ENCODE measurements around the gene RB1. TPM values are rescaled to one million over a fixed set of nuclear protein-coding genes. Genes with fewer than 3 reads are reported as not detected.
A peak's percentile ranks its signal among the peaks of the same experiment; 100 is the strongest.

RB1 gene
- total and polyA plus RNA-seq, 2 experiments from 2014 or later = 19.5 to 22.3 TPM

DNA sequence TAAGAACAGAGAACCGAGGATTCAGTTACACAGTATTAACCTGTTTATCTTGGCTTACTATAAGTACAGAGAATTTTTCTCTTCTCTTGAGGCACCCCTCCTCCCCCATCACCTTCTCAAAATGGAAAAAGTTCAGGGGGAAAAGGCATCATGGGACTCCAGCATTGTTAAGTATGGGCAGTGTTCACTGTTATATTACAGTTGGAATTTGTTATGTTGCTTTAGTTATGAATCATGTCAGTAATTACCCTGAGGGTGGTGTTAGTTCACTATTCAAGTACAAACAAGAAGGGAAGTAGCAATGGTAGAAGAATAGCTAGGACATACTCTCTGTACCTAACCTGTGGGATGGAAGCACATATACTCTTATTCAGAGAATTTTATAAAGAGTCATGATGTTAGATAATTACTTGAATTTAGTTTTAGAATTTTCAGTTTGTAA lies 97.3 kb downstream of the RB1 start:
- Histone ChIP-seq H3K27me3 (ENCODE audit: insufficient read depth) (no peaks in the 10 kb centered on the region), H3K27ac (ENCODE audit: low read depth) (no peak overlapping the region), H3F3A (replicated peaks; ENCODE audit: low read depth) (no peaks in the 10 kb centered on the region), H4K20me1 (replicated peaks; ENCODE audit: insufficient read depth) (no peaks in the 10 kb centered on the region), H3K4me3 (no peak overlapping the region), H3K9me2 (ENCODE audit: insufficient read depth) (no peaks in the 10 kb centered on the region), H3K79me2 (replicated peaks; ENCODE audit: insufficient read depth) (no peaks in the 10 kb centered on the region), H3K36me3 (ENCODE audit: insufficient read depth) (no peaks in the 10 kb centered on the region), H2AFZ (no peak overlapping the region), H3K4me2 (no peak overlapping the region), H3K4me1 (ENCODE audit: insufficient read depth) (no peaks in the 10 kb centered on the region)
- no peaks in the 10 kb centered on the region; the same call in 2 of the 3 replicates for H3K4me1 Mint-ChIP-seq
- TF ChIP-seq POLR2AphosphoS5 (IDR thresholded peaks at IDR 0.05; ENCODE audit: low read depth) (no peak), CREB1 (CRISPR knock-in tag; IDR thresholded peaks at IDR 0.05; ENCODE audit: low read depth) (no peak), JUNB (IDR thresholded peaks at IDR 0.05; ENCODE audit: unreplicated experiment) (no peak), ZNF114 (CRISPR knock-in tag; IDR thresholded peaks at IDR 0.05) (no peak), NANOG (IDR thresholded peaks at IDR 0.05; ENCODE audit: borderline replicate concordance) (no peak), EZH2phosphoT487 (IDR thresholded peaks at IDR 0.05; ENCODE audit: unreplicated experiment) (no peak), ZNF331 (CRISPR knock-in tag; IDR thresholded peaks at IDR 0.05; ENCODE audit: low read depth) (no peak), STAT1 (IDR thresholded peaks at IDR 0.05; ENCODE audit: unreplicated experiment) (no peak), ETS1 (IDR thresholded peaks at IDR 0.05) (no peak), ZNF462 (CRISPR knock-in tag; IDR thresholded peaks at IDR 0.05) (no peak), EZH2 (IDR thresholded peaks at IDR 0.05; ENCODE audit: low read depth, unreplicated experiment) (no peak)
- TF ChIP-seq, protein P1, sequence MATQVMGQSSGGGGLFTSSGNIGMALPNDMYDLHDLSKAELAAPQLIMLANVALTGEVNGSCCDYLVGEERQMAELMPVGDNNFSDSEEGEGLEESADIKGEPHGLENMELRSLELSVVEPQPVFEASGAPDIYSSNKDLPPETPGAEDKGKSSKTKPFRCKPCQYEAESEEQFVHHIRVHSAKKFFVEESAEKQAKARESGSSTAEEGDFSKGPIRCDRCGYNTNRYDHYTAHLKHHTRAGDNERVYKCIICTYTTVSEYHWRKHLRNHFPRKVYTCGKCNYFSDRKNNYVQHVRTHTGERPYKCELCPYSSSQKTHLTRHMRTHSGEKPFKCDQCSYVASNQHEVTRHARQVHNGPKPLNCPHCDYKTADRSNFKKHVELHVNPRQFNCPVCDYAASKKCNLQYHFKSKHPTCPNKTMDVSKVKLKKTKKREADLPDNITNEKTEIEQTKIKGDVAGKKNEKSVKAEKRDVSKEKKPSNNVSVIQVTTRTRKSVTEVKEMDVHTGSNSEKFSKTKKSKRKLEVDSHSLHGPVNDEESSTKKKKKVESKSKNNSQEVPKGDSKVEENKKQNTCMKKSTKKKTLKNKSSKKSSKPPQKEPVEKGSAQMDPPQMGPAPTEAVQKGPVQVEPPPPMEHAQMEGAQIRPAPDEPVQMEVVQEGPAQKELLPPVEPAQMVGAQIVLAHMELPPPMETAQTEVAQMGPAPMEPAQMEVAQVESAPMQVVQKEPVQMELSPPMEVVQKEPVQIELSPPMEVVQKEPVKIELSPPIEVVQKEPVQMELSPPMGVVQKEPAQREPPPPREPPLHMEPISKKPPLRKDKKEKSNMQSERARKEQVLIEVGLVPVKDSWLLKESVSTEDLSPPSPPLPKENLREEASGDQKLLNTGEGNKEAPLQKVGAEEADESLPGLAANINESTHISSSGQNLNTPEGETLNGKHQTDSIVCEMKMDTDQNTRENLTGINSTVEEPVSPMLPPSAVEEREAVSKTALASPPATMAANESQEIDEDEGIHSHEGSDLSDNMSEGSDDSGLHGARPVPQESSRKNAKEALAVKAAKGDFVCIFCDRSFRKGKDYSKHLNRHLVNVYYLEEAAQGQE (IDR thresholded peaks at IDR 0.05; ENCODE audit: unreplicated experiment) = no peak
- TF ChIP-seq, protein P2, sequence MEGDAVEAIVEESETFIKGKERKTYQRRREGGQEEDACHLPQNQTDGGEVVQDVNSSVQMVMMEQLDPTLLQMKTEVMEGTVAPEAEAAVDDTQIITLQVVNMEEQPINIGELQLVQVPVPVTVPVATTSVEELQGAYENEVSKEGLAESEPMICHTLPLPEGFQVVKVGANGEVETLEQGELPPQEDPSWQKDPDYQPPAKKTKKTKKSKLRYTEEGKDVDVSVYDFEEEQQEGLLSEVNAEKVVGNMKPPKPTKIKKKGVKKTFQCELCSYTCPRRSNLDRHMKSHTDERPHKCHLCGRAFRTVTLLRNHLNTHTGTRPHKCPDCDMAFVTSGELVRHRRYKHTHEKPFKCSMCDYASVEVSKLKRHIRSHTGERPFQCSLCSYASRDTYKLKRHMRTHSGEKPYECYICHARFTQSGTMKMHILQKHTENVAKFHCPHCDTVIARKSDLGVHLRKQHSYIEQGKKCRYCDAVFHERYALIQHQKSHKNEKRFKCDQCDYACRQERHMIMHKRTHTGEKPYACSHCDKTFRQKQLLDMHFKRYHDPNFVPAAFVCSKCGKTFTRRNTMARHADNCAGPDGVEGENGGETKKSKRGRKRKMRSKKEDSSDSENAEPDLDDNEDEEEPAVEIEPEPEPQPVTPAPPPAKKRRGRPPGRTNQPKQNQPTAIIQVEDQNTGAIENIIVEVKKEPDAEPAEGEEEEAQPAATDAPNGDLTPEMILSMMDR (conservative IDR thresholded peaks at IDR 0.05; ENCODE audit: low read depth in 2 of 2) = no peak
- H3K36me3 Mint-ChIP-seq (ENCODE audit: low read depth) = peaks cover 8% of the 10 kb centered on the region; the same call in 2 of the 3 replicates
- no peak overlapping the region for H3K4me3 Mint-ChIP-seq
- peak overlapping the region; percentile 16; the same call in 1 of the 2 replicates for H3K27ac Mint-ChIP-seq
- no peaks in the 10 kb centered on the region for H3K27me3 Mint-ChIP-seq (ENCODE audit: insufficient read depth, low read depth, poor library complexity)
- DNase-seq (ENCODE audit: low spot score) (no peak), ATAC-seq (no peak)
- H3K9me3 Mint-ChIP-seq = peaks cover 8% of the 10 kb centered on the region; the same call in 2 of the 3 replicates

Measured in GM23338 (cell line).